Left ventricle myocardium inferior (tissue), 1 donor: Measurements from ENCODE around the gene HABP2. TPM values are rescaled to one million over a fixed set of nuclear protein-coding genes. Genes with fewer than 3 reads are reported as not detected.

ENCODE experiments used
- DNase-seq: peaks from one replicate; pipeline ENCODE4 v3.0.0-alpha.2; 2020
- H3K27ac ChIP-seq: fragments of 200-600 bp; replicated peaks from 2 replicates; pipeline ENCODE4 v1.8.0; 2021
- H3K27me3 ChIP-seq: fragments of 200-600 bp; 2 replicates; pipeline ENCODE4 v1.8.0; 2021; ENCODE audit warnings: low read depth
- H3K36me3 ChIP-seq: fragments of 200-600 bp; 2 replicates; pipeline ENCODE4 v1.8.0; 2021
- H3K4me1 ChIP-seq: fragments of 200-600 bp; 2 replicates; pipeline ENCODE4 v1.8.0; 2021
- H3K4me3 ChIP-seq: fragments of 200-600 bp; 2 replicates; pipeline ENCODE4 v1.8.0; 2021; ENCODE audit warnings: mild to moderate bottlenecking, moderate library complexity
- H3K9me3 ChIP-seq: fragments of 200-600 bp; replicated peaks from 2 replicates; pipeline ENCODE4 v1.8.0; 2021
- CTCF ChIP-seq: fragments of 200-600 bp; IDR thresholded peaks from 2 replicates; pipeline ENCODE4 v1.8.0; 2021; ENCODE audit warnings: antibody characterized with exemption, mild to moderate bottlenecking, borderline replicate concordance
- intact Hi-C: fragments of 100-400 bp; cut with micrococcal nuclease; formaldehyde crosslinking; loops from one replicate; pipeline ENCODE4 v1.11.0; 2022
- total RNA-seq: library from RNA; stranded (reverse); fragmentation: NEBNext Ultra II Directional; extraction: Animal tissue kit (Norgen Biotek cat#: 25700); gene quantifications from one replicate; pipeline ENCODE4 v1.2.1, GENCODE V29; 2021
- donor health status: DM: no; HTN: yes; CAD: no; lungs with severe emphysema.

Gene HABP2
- total RNA-seq, 1 donor from 2014 or later: not detected

DNA sequence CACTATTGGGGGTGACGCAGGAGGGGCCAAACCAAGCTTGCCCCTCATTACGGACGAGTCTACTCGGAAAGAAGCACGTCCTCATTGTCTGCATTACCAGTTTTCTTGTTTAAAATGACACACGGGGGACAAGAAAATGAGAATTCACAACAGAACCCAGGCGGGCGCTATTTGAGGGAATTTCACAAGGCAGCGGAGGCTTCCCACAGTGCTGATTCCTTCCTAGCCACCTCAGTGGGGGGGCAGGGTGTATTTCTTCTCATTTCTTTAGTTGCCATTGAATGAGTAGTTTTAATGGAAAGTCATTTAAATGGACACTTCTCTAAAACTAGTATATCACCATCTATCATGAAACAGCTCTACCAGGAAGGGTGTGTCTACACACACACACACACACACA is 68.1 kb downstream of the HABP2 start:
- Histone ChIP-seq H3K27ac (no peak overlapping the region), H3K36me3 (peaks cover 58% of the 10 kb centered on the region)
- no peak for TF ChIP-seq CTCF

GRCh38 chr10:113621799-113622198 is 68.9 kb downstream of the HABP2 start:
- intact Hi-C loops: no loop called here
- H3K9me3 ChIP-seq: no peaks in the 10 kb centered on the region
- peaks cover 50% of the 10 kb centered on the region for H3K27me3 ChIP-seq
- H3K4me1 ChIP-seq: peaks cover 76% of the 10 kb centered on the region
- peak overlapping the region; percentile 84 for H3K27ac ChIP-seq
- H3K4me3 ChIP-seq: no peak overlapping the region
- TF ChIP-seq CTCF: no peak
- H3K36me3 ChIP-seq: peaks cover 60% of the 10 kb centered on the region
- no peak for DNase-seq

More for the DNA sequence above, 68.1 kb downstream of the HABP2 start:
- Histone ChIP-seq H3K4me3 (no peak overlapping the region), H3K9me3 (no peaks in the 10 kb centered on the region), H3K4me1 (peaks cover 75% of the 10 kb centered on the region), H3K27me3 (peaks cover 57% of the 10 kb centered on the region)
- intact Hi-C loops: no loop called here
- no peak for DNase-seq

GRCh38 chr10:113622831-113623230 is 70.0 kb downstream of the HABP2 start:
- Histone ChIP-seq H3K4me3 (no peak overlapping the region), H3K36me3 (peaks cover 52% of the 10 kb centered on the region), H3K9me3 (no peaks in the 10 kb centered on the region), H3K27ac (peak overlapping the region; percentile 84), H3K4me1 (peaks cover 78% of the 10 kb centered on the region), H3K27me3 (peaks cover 39% of the 10 kb centered on the region)
- intact Hi-C loops: no loop called here
- no peak for TF ChIP-seq CTCF
- no peak for DNase-seq

DNA sequence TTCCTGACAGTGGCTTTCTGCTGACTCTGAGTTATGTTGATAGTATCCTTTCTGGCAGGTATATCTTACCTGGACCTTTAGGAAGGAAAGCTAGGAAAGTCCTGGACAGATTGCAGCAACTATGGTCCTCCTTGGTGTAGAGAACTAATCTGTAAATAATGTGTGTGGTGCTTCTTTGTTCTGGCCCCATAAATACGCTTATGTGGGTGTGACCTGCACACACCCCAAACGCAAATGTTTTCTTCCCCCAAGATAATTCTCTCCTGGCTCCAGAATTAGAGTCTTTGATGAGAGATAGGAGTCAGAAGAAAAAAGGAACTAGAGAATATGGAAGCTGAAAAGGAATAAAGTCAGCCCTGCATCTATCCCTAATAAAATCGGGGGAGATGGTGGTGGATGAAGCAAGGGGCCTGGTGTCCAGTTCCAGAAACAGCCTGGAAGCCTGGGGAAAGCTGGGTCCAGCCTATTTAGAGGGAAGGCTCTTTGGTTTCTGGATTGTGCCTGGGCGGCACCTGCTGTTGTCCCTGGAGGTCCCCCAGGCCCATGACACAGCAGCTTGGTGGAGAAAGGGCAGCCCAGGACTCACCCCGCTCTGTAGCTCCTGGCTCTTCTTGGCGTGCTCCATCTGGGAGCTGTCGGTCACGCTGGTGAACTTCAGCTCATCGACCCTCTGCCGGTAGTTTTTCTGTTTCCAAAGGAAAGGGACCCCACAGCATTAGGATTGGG is 72.8 kb downstream of the HABP2 start:
- Histone ChIP-seq H3K9me3 (no peaks in the 10 kb centered on the region), H3K4me3 (no peak overlapping the region), H3K36me3 (peaks cover 57% of the 10 kb centered on the region), H3K27me3 (peaks cover 18% of the 10 kb centered on the region), H3K27ac (peak overlapping the region; percentile 84), H3K4me1 (peaks cover 84% of the 10 kb centered on the region)
- intact Hi-C loops: no loop called here
- no peak for TF ChIP-seq CTCF
- DNase-seq: no peak

DNA sequence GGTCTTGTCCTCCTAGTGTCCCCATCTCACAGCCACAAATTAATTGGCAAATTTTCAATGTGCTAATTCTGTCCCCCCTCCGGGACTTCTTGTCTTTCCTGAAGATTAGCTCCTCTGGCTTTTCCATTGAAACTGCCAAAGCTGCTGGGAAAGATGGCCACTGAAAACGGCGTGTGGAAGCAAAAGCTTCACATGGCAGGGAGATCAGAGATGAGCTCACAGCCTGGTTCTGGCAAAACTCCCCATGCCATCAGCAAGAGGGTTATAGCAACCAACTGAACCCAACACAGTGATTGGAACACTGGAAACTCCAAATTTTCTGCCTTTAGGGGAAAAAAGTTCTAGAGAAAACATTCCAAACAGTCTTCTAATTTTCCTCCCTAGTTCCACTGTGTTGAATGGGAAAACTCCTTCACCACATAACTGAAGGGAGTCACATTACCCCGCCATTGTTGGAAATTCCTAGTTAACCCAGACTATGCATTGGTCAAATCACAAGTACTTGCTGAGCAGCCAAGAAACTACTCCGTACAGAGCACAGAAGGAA is 74.0 kb downstream of the HABP2 start:
- Histone ChIP-seq H3K4me3 (no peak overlapping the region), H3K27ac (peak overlapping the region; percentile 84), H3K27me3 (peaks cover 10% of the 10 kb centered on the region), H3K4me1 (peaks cover 96% of the 10 kb centered on the region), H3K36me3 (peaks cover 50% of the 10 kb centered on the region), H3K9me3 (no peaks in the 10 kb centered on the region)
- intact Hi-C loops: no loop called here
- no peak for DNase-seq
- TF ChIP-seq CTCF: no peak
